ENCODE measurements around the gene LRG1.

The LRG1 gene

DNA sequence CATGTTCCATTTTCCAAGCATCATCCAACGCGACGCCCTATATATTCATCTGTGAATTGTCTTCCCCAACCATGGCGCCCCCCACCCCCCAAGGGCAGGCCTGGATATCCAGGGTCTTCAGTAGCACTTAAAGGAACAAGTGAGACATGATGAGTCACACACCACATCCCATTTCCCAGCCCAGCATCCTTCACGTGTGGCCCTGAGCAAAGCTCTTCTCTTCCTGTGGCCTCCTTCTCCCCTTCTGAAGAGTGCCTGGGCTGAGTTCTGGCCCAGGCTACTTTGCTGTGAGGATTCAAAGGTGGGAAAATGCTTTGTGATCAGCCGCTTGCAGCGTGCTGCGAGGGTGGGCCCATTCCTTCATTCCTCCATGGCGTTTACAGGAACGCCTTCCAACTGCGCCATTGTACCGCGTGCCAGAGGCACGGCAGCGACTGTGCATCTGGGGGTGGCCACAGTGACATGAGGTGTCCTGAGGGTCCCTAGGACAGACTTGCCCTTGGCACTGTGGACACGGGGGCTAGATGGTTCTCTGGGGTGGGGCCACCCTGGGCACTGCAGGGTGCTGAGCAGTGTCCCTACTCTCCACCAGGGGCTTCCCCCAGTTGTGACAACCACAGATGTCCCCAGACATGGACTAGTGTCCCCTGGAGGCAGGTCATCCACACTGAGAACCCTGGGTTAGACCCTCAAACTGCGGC, 33.2 kb downstream of the LRG1 start:
- CTCF ChIA-PET: no interaction called here
- peak overlapping the region; percentile 37 for H3K27ac ChIP-seq
- POLR2A ChIA-PET (ENCODE audit: low non-redundant PET): no interaction called here
- TF ChIP-seq, protein P1, sequence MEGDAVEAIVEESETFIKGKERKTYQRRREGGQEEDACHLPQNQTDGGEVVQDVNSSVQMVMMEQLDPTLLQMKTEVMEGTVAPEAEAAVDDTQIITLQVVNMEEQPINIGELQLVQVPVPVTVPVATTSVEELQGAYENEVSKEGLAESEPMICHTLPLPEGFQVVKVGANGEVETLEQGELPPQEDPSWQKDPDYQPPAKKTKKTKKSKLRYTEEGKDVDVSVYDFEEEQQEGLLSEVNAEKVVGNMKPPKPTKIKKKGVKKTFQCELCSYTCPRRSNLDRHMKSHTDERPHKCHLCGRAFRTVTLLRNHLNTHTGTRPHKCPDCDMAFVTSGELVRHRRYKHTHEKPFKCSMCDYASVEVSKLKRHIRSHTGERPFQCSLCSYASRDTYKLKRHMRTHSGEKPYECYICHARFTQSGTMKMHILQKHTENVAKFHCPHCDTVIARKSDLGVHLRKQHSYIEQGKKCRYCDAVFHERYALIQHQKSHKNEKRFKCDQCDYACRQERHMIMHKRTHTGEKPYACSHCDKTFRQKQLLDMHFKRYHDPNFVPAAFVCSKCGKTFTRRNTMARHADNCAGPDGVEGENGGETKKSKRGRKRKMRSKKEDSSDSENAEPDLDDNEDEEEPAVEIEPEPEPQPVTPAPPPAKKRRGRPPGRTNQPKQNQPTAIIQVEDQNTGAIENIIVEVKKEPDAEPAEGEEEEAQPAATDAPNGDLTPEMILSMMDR (conservative IDR thresholded peaks at IDR 0.05; ENCODE audit: low read depth): no peak
- peak; percentile 49 for DNase-seq (ENCODE audit: low spot score)

- TF ChIP-seq, protein P1 (conservative IDR thresholded peaks at IDR 0.05; ENCODE audit: low read depth): no peak
- ChIA-PET CTCF (no interaction called here), POLR2A (ENCODE audit: low non-redundant PET) (no interaction called here)
- H3K27ac ChIP-seq: peak overlapping the region; percentile 37
- no peak for DNase-seq (ENCODE audit: low spot score)
These were observed 34.0 kb downstream of the LRG1 start for GRCh38 chr19:4505570-4506448.

DNA sequence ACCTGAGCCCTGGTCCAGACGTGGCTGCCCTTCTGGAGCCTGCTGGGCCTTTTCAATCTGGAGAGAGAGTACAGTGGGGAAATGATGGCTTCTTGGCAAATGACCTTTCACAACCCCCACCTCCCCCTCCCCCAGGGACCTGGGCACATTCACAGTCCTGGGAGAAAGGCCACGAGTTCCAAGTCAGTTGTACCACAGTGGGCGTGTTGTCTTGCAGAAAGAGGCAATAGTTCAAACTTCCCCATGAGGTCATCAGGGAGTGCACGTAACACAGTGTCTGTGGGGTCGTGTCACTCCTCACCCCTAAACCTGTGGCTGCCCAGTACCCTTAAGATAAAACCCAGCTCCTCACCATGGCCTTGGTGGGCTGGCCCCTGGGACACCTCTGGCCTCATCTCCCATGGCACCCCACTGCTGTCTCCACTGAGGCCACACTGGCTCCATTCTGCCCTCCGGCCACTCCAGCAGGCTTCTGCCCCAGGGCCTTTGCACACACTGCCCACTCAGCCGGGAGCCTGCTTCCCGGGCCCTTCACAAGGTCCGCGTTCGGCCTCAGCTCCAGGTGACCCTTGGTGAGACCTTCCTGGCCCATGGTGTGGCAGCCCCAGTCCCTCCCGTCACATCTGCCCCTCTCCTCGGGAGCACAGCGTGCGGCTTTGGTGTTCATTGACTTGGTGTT, 34.8 kb downstream of the LRG1 start:
- ChIA-PET CTCF (no interaction called here), POLR2A (ENCODE audit: low non-redundant PET) (no interaction called here)
- TF ChIP-seq, protein P1 (conservative IDR thresholded peaks at IDR 0.05; ENCODE audit: low read depth): no peak
- DNase-seq (ENCODE audit: low spot score): no peak
- H3K27ac ChIP-seq: peak overlapping the region; percentile 40

- CTCF ChIA-PET: interaction anchor here (1.0 to 1.1 kb wide), 2 partner anchors 9 to 25 kb away, joined by 3 to 4 read pairs; no protein-coding TSS in a partner anchor
- TF ChIP-seq, protein P1 (conservative IDR thresholded peaks at IDR 0.05; ENCODE audit: low read depth): no peak
- H3K27ac ChIP-seq: peak overlapping the region; percentile 40
- POLR2A ChIA-PET (ENCODE audit: low non-redundant PET): no interaction called here
- DNase-seq (ENCODE audit: low spot score): no peak
These were observed 35.5 kb downstream of the LRG1 start for GRCh38 chr19:4504297-4504701.

- no peak for DNase-seq (ENCODE audit: low spot score)
- TF ChIP-seq, protein P1 (conservative IDR thresholded peaks at IDR 0.05; ENCODE audit: low read depth): no peak
- POLR2A ChIA-PET (ENCODE audit: low non-redundant PET): no interaction called here
These were observed 36.0 kb downstream of the LRG1 start for GRCh38 chr19:4503825-4504170.

GRCh38 chr19:4503132-4503824, 36.6 kb downstream of the LRG1 start:
- ChIA-PET POLR2A (ENCODE audit: low non-redundant PET) (no interaction called here), CTCF (interaction anchor here (0.6 to 1.1 kb wide), 3 partner anchors 8 to 60 kb away, joined by 3 to 4 read pairs (median 3); no protein-coding TSS in a partner anchor)
- TF ChIP-seq, protein P1 (conservative IDR thresholded peaks at IDR 0.05; ENCODE audit: low read depth): no peak
- peak overlapping the region; percentile 40 for H3K27ac ChIP-seq
- DNase-seq (ENCODE audit: low spot score): no peak

More at GRCh38 chr19:4503825-4504170, 36.0 kb downstream of the LRG1 start:
- peak overlapping the region; percentile 40 for H3K27ac ChIP-seq
- CTCF ChIA-PET: interaction anchor here (1.0 to 1.1 kb wide), 2 partner anchors 8 to 26 kb away, joined by 3 to 4 read pairs; no protein-coding TSS in a partner anchor

Data from RWPE1 (cell line).